Fibroblast of mammary gland (primary cell): Measurements from ENCODE around the gene PPM1D.

Source experiments
- DNase-seq: peaks from one replicate; pipeline ENCODE4 v3.0.0-alpha.2; 2010; ENCODE audit warnings: low read depth
- H3K4me3 ChIP-seq: 2 replicates; pipeline ENCODE4 v1.5.1; 2011; ENCODE audit warnings: low read depth, mild to moderate bottlenecking, low read length, moderate library complexity; ENCODE audit not compliant: control insufficient read depth
- CTCF ChIP-seq: conservative IDR thresholded peaks from 2 replicates; pipeline ENCODE4 v1.5.1; 2011; ENCODE audit warnings: low read depth, low read length, inconsistent platforms; ENCODE audit not compliant: control insufficient read depth, insufficient read depth

PPM1D gene

GRCh38 chr17:60641126-60641525 lies 41.1 kb downstream of the PPM1D start:
- no peak overlapping the region for H3K4me3 ChIP-seq
- no peak for TF ChIP-seq CTCF
- peak; percentile 37 for DNase-seq

GRCh38 chr17:60641810-60642220 lies 41.8 kb downstream of the PPM1D start:
- peak; percentile 45 for TF ChIP-seq CTCF
- peak; percentile 83 for DNase-seq
- H3K4me3 ChIP-seq: no peak overlapping the region

DNA sequence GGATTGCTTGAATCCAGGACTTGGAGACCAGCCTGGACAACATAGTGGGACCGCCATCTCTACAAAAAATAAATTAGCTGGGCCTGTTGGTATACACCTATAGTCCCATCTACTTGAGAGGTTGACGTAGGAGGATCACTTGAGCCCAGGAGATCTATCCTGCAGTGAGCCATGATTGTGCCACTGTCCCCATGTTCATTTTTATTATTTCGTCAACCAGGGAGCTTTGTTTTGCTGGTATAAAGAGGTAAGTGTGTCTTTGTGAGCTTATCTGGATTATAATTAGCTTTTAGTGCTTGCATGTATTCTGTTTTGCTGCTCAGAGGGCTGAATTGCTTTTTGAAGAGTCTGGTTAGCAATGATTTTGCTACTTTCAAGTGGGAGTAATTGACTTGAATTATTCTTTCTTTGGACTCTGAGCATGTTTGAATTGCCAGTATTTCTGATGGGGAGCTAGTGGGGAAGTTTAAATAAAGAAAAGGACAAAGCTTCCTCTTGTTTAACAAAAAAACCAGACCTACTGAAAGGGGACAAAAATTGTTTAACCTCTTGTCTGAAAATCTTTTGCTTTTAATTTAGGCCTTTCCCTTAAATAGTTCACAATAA lies 46.0 kb downstream of the PPM1D start:
- H3K4me3 ChIP-seq: no peak overlapping the region
- DNase-seq: no peak
- TF ChIP-seq CTCF: no peak

- DNase-seq: no peak
- no peak overlapping the region for H3K4me3 ChIP-seq
- no peak for TF ChIP-seq CTCF
Measured at GRCh38 chr17:60646701-60647100, 46.7 kb downstream of the PPM1D start.

DNA sequence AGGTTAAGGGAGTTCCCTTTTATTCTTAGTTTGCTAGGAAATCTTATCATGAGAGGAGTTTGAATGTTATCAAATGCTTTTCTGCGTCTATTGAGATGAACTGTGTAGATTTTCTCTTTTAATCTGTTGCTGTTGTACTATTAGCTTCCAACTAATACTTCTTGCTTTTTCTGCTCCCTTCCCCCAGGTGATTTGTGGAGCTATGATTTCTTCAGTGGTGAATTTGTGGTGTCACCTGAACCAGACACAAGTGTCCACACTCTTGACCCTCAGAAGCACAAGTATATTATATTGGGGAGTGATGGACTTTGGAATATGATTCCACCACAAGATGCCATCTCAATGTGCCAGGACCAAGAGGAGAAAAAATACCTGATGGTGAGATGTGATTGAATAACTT lies 47.7 kb downstream of the PPM1D start:
- DNase-seq: no peak
- no peak overlapping the region for H3K4me3 ChIP-seq
- no peak for TF ChIP-seq CTCF

- no peak overlapping the region for H3K4me3 ChIP-seq
- TF ChIP-seq CTCF: no peak
- no peak for DNase-seq
Measured at GRCh38 chr17:60652454-60653247, 52.7 kb downstream of the PPM1D start.

DNA sequence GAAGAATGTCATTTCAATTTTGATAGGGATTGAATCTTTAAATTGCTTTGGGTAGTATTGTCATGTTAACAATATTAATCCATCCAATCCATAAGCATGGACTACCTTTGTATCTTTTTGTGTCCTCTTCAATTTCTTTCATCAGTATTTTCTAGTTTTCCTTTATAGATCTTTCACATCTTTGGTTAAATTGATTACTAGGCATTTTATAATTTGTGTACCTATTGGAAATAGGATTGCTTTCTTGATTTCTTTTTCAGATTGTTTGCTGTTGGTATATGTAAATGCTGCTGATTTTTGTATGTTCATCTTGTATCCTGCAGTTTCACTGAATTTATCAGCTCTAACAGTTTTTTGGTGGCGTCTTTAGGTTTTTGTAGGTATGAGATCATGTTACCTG lies 53.6 kb downstream of the PPM1D start:
- DNase-seq: no peak
- H3K4me3 ChIP-seq: no peak overlapping the region
- no peak for TF ChIP-seq CTCF
